Measurements from ENCODE around the gene TATDN2. TPM values are rescaled to one million over a fixed set of nuclear protein-coding genes. Genes with fewer than 3 reads are reported as not detected.

TATDN2 gene
- total RNA-seq, 2 experiments from 2014 or later: 22.0 to 57.5 TPM

GRCh38 chr3:10283638-10284037, 35.4 kb downstream of the TATDN2 start:
- POLR2A ChIA-PET: interaction anchor here (0.5 to 1.1 kb wide), 3 partner anchors 22 to 57 kb away, joined by 3 to 6 read pairs (median 3); partner anchors contain the start of gene TATDN2
- CTCF ChIA-PET (ENCODE audit: unreplicated experiment): no interaction called here
- H3K4me2 ChIP-seq (ENCODE audit: low read length): no peak overlapping the region
- intact Hi-C loops (cut with micrococcal nuclease; ENCODE audit: unreplicated experiment): no loop called here
- no peak overlapping the region for H3K4me3 ChIP-seq (ENCODE audit: low read depth, low read length, poor library complexity, severe bottlenecking)
- H3K9me3 ChIP-seq (ENCODE audit: low read length): no peaks in the 10 kb centered on the region
- TF ChIP-seq, protein P1, sequence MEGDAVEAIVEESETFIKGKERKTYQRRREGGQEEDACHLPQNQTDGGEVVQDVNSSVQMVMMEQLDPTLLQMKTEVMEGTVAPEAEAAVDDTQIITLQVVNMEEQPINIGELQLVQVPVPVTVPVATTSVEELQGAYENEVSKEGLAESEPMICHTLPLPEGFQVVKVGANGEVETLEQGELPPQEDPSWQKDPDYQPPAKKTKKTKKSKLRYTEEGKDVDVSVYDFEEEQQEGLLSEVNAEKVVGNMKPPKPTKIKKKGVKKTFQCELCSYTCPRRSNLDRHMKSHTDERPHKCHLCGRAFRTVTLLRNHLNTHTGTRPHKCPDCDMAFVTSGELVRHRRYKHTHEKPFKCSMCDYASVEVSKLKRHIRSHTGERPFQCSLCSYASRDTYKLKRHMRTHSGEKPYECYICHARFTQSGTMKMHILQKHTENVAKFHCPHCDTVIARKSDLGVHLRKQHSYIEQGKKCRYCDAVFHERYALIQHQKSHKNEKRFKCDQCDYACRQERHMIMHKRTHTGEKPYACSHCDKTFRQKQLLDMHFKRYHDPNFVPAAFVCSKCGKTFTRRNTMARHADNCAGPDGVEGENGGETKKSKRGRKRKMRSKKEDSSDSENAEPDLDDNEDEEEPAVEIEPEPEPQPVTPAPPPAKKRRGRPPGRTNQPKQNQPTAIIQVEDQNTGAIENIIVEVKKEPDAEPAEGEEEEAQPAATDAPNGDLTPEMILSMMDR (conservative IDR thresholded peaks at IDR 0.05; ENCODE audit: low read length): no peak
- TF ChIP-seq EZH2phosphoT487 (IDR thresholded peaks at IDR 0.05; ENCODE audit: borderline replicate concordance, low read depth, low read length): no peak
- H3K79me2 ChIP-seq (ENCODE audit: insufficient read depth, low read depth, low read length): no peaks in the 10 kb centered on the region
- BruUV-seq (replicated peaks): no TSS peak
- H3K36me3 ChIP-seq (ENCODE audit: insufficient read depth, low read length): peaks cover 84% of the 10 kb centered on the region
- DNase-seq (ENCODE audit: low spot score): no peak
- H3K4me1 ChIP-seq (ENCODE audit: insufficient read depth, low read length, poor library complexity, severe bottlenecking): no peaks in the 10 kb centered on the region
- H2AFZ ChIP-seq (ENCODE audit: low read length): no peak overlapping the region
- H4K20me1 ChIP-seq (ENCODE audit: insufficient read depth, low read length): no peaks in the 10 kb centered on the region; the same call in 1 of the 2 replicates
- no peaks in the 10 kb centered on the region for H3K9me2 ChIP-seq (ENCODE audit: insufficient read depth, low read length)
- H3K27ac ChIP-seq (ENCODE audit: low read depth, low read length, poor library complexity, severe bottlenecking): no peak overlapping the region

GRCh38 chr3:10284496-10284895, 36.2 kb downstream of the TATDN2 start:
- Histone ChIP-seq H3K9me2 (ENCODE audit: insufficient read depth, low read length) (no peaks in the 10 kb centered on the region), H3K4me2 (ENCODE audit: low read length) (no peak overlapping the region), H4K20me1 (ENCODE audit: insufficient read depth, low read length) (no peaks in the 10 kb centered on the region; the same call in 1 of the 2 replicates), H3K36me3 (ENCODE audit: insufficient read depth, low read length) (peaks cover 80% of the 10 kb centered on the region), H3K9me3 (ENCODE audit: low read length) (no peaks in the 10 kb centered on the region), H3K79me2 (ENCODE audit: insufficient read depth, low read depth, low read length) (no peaks in the 10 kb centered on the region), H2AFZ (ENCODE audit: low read length) (no peak overlapping the region), H3K4me1 (ENCODE audit: insufficient read depth, low read length, poor library complexity, severe bottlenecking) (no peaks in the 10 kb centered on the region), H3K27ac (ENCODE audit: low read depth, low read length, poor library complexity, severe bottlenecking) (no peak overlapping the region), H3K4me3 (ENCODE audit: low read depth, low read length, poor library complexity, severe bottlenecking) (no peak overlapping the region)
- intact Hi-C loops (cut with micrococcal nuclease; ENCODE audit: unreplicated experiment): no loop called here
- TF ChIP-seq EZH2phosphoT487 (IDR thresholded peaks at IDR 0.05; ENCODE audit: borderline replicate concordance, low read depth, low read length): no peak
- TF ChIP-seq, protein P1 (conservative IDR thresholded peaks at IDR 0.05; ENCODE audit: low read length): no peak
- CTCF ChIA-PET (ENCODE audit: unreplicated experiment): no interaction called here
- POLR2A ChIA-PET: no interaction called here
- no TSS peak for BruUV-seq (replicated peaks)
- no peak for DNase-seq (ENCODE audit: low spot score)

DNA sequence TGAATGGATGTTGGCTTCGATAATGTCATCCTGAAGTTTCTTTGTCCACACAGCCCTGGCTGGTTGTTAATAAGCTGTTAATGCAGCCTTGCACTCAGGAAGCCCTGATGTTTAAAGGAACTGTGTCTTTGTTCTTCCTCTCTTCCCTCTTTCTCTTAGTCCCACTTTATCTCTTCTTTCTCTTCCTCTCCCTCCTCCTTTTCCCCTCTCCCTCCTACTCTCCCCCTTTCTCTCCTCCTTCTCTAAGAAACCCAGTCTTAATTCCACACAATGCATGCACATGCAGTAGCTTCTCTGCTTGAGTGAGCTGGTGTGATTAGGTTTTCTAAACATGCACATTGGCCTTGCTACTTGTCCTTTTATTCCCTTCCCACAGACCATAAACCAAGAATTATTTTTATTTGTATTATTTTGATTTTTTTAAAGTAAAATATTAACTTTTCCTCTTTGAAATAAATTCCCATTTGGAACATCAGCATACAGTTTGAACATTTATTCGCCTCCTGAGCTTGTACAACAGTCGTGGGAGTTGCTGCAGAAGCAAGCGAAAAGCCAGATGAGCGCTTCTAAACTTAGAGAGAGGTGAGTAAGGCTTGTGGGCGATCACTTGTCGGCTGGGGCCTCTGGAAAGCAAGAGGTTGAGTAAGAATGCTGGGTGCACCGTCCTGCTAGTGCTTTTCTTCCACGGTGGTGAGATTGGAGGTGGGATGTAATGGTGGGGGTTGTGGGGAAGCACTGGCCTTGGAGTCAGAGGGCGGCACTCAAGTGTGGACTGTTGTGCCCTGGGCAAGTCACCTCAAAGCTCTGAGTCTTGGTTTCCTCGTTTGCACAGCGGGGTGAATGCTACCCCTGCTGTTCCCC, 37.2 kb downstream of the TATDN2 start:
- H3K4me1 ChIP-seq (ENCODE audit: insufficient read depth, low read length, poor library complexity, severe bottlenecking): no peaks in the 10 kb centered on the region
- no TSS peak for BruUV-seq (replicated peaks)
- intact Hi-C loops (cut with micrococcal nuclease; ENCODE audit: unreplicated experiment): no loop called here
- no peak for DNase-seq (ENCODE audit: low spot score)
- no peaks in the 10 kb centered on the region for H3K9me2 ChIP-seq (ENCODE audit: insufficient read depth, low read length)
- H4K20me1 ChIP-seq (ENCODE audit: insufficient read depth, low read length): no peaks in the 10 kb centered on the region; the same call in 1 of the 2 replicates
- H3K36me3 ChIP-seq (ENCODE audit: insufficient read depth, low read length): peaks cover 70% of the 10 kb centered on the region
- no peak overlapping the region for H2AFZ ChIP-seq (ENCODE audit: low read length)
- H3K4me3 ChIP-seq (ENCODE audit: low read depth, low read length, poor library complexity, severe bottlenecking): no peak overlapping the region
- no peak overlapping the region for H3K4me2 ChIP-seq (ENCODE audit: low read length)
- CTCF ChIA-PET (ENCODE audit: unreplicated experiment): no interaction called here
- POLR2A ChIA-PET: interaction anchor here (0.9 to 1.0 kb wide), 2 partner anchors 9 to 10 kb away, joined by 3 read pairs; no protein-coding TSS in a partner anchor
- H3K9me3 ChIP-seq (ENCODE audit: low read length): no peaks in the 10 kb centered on the region
- TF ChIP-seq, protein P1 (conservative IDR thresholded peaks at IDR 0.05; ENCODE audit: low read length): no peak
- no peak for TF ChIP-seq EZH2phosphoT487 (IDR thresholded peaks at IDR 0.05; ENCODE audit: borderline replicate concordance, low read depth, low read length)
- no peaks in the 10 kb centered on the region for H3K79me2 ChIP-seq (ENCODE audit: insufficient read depth, low read depth, low read length)
- no peak overlapping the region for H3K27ac ChIP-seq (ENCODE audit: low read depth, low read length, poor library complexity, severe bottlenecking)
